GM19025 (cell line): Measurements from ENCODE around the gene TENM4.

Experiments used
- ATAC-seq: cut with Tn5 transposase; IDR thresholded peaks from one replicate; pipeline ENCODE4 v1.9.1; 2021; ENCODE audit warnings: mild to moderate bottlenecking, low read depth, moderate library complexity; ENCODE audit not compliant: unreplicated experiment

Gene TENM4

GRCh38 chr11:79312617-79313529 lies 128.0 kb downstream of the TENM4 start:
- no peak for ATAC-seq

DNA sequence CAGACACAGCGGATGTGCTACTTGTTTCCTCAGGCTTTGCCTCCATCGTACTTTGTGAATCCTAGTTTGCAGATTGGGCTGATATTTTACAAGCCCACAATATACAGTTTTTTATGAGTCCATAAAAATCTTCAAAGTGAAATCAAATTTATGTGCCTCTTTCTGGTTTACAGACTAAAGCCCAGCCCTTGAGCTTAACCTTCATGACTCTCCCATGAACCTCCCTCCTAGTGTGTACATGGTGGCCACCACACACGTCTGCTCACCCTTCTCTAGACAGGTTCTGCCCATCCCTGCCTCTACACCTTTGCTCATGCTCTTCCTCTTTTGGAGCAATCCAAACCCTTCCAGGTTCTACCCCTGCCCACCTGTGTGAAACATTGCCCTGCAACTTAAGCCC lies 129.4 kb downstream of the TENM4 start:
- ATAC-seq = no peak

DNA sequence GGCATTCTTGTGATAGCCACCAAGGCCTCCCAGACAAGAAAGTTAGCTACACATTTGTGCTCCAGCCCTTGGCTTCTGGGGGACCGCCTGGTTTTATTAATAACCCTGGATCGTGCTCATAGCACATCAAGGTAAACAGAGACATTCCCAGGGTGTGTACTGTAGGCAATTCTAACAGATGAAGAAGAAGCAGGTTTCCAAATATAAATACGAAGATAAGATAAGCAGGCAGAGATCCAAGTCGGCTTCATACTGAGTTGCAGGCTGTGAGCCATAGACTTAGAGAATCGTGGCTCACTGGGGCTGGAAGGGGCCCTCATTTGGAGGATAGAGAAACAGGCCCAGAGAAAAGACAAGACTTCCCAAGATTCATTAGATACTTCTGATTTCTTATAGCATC lies 131.4 kb downstream of the TENM4 start:
- ATAC-seq = no peak

GRCh38 chr11:79308429-79308828 lies 132.4 kb downstream of the TENM4 start:
- no peak for ATAC-seq

DNA sequence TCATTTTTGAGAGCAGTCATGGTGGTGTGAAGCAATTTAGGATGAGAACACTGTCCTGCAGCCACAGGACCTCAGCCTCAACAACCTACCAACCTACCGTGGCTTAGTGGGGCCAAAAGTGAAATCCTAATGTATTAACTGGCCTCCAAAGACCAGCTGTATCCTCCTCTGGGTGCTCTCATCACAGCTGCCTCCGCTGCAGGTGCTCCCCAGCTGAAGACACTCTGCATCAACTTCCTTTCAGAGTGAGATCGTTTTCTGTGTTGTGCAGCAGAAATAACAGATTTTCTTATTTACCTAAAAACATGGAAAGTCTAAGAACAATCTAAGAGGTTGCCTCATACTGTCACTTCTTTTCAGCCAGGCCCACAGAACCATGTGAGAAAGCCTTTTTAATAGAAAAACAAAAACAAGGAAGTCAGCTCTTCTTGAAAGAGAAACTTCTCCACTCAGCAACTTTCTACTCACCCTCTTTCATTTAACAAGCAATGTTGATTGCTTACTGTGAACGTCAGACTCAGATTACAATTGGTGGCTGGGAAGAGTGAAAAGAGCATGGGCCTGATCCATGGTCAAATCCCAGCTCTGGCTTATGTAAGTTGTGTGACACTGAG lies 136.1 kb downstream of the TENM4 start:
- ATAC-seq = no peak

DNA sequence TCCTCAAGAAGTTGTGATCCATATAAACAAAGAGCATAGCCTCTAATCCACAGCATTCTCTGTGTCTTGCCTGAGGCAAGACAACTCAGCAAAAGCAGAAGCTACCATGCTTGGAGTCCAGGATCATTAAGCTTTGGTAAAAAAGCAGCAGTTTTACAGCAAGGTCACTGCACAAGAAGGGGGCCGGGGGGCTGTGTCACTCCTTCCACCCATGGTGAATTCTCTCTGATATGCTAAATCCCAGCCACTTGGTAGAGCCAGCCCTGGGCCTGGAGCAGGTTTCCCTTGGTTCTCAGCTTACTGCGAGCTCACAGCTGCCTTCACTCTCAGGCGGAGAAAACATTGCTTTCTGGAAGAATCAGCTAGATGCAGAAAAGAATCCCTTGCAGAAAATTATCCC lies 144.7 kb downstream of the TENM4 start:
- ATAC-seq = no peak

GRCh38 chr11:79294845-79295731 lies 145.7 kb downstream of the TENM4 start:
- no peak for ATAC-seq

DNA sequence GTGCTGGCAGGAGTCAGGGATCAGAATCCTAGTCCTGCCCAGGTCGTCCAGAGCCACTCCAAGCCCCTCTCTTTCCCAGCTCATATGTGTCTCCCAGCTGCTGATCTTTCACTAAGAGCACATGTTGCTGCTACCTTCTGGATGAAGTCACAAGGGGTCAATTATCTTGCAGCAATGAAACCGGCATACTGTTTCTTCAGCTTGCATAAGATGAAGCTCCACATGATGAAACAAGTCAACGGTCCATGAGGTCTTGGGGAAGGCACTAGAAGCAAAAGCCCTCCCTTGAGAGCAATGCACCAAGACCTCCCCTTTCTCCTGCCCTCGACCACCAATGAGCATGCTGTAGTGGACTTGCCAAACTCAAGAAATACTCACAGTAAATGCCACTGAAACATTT lies 148.9 kb downstream of the TENM4 start:
- ATAC-seq = no peak

- no peak for ATAC-seq
Measured at GRCh38 chr11:79290761-79291160, 150.1 kb downstream of the TENM4 start.

DNA sequence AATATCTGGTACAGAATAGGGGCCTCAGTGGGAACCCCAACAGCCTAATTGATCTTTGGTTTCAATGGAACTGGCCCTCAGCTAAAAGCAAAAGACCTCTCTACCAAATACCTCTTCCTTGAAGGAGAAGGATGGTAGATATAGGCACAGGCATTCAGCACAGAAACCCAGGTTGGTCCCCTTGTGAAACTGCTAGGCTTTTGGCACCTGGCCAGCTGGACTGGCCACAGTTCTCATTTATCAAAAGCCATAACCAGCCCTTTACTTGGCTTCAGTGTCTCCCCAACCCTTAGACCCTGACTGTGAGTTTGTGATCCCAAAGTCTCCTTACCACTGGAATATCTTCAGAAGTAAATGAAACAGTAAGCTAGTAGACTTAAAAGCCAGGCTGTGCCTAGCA lies 152.9 kb downstream of the TENM4 start:
- ATAC-seq = no peak

DNA sequence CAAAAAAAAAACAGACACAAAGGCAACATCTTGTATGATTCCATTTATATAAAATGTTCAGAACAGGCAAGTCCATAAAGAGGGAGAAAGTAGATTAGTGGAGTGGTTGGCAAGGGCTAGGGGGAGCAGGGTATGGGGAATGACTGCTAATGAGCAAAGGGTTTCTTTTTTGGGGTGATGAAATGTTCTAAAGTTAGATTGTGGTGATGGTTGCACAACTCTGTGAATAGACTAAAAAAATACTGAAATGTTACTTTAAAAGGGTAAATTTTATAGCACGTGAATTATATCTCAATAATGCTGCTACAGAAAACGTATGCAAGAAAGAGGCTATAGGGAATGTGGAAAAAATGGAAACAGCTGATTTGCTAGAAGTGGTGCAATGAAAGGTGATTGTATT lies 155.1 kb downstream of the TENM4 start:
- no peak for ATAC-seq

DNA sequence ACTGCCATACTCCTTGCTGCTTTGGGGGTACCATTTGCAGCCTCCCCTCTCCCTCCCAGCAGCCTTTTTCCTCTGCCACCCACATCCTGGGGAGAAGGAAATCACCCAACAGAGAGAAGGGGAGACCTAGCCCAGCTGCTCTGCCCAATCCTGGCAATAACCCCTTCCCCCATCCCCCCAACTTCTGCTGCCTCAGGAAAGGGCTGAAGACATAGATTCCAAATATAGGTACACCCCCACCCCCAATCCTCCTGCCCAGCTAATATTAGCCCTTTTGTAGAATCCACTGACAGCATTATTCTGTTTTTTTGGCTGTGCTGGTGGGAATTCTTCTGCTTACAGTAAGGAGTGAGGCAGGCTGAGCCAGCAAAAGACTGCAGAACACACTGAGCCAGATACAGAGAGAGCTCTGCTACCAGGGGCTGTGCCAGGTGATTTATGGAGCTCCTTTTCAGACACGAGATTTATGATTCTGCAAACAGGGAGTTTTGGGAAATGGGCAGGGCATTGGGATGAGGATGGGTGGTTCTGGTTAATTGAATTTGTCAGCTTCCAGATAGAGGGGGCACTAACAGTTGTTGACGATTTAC lies 164.0 kb downstream of the TENM4 start:
- no peak for ATAC-seq

GRCh38 chr11:79274636-79275331 lies 166.0 kb downstream of the TENM4 start:
- no peak for ATAC-seq

DNA sequence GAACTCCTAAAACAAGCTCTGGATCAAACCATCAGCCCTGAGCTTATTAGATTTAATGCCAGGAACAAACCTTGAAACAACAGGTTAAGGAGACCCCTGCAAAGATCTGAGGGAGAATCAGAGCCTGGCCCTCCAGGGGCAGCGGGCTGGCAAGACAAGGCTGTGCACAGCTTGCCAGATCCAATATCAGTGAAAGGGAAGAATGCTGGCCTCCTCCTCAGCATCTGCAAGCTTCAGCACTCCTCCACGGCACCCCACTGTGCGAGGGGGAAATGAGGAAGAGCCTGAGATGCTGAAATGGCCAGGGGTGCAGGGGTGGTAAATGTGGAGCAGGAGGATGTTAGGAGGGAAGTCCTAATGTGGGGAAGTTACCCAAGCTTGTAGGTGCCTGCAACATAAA lies 167.0 kb downstream of the TENM4 start:
- no peak for ATAC-seq

DNA sequence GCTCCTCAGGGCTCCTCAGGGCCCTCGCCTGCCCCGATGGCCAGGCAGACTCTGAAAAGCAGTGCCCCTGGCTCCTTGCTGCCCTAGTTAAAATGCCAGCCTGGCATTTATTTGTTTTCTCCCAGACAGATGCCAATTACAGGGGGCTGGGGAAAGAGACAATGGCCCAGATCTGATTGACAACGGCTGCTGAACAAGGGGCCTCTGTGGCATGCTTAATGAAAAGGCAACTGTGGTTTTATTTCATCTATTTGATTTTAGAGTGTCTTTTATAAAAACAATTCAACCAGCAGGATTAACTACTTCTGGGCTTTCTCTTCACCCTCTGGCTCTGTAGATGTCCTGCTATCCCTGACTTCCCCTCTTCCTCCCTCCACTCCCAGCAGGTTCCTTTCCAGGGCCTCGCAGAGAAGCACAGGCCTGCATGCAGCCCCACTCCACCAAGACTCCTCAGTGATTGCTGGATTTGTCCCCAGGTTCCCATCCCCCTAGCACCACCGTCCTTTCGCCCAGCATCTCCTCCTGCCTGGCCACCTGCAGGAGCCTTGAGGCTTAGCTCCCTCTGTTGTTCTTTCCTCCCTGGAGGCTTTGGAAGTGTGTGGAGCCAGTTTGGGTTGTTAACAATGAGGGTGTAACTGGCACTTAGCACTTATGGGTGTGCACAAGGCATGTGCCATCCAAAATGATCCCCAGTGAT lies 171.1 kb downstream of the TENM4 start:
- ATAC-seq = no peak

DNA sequence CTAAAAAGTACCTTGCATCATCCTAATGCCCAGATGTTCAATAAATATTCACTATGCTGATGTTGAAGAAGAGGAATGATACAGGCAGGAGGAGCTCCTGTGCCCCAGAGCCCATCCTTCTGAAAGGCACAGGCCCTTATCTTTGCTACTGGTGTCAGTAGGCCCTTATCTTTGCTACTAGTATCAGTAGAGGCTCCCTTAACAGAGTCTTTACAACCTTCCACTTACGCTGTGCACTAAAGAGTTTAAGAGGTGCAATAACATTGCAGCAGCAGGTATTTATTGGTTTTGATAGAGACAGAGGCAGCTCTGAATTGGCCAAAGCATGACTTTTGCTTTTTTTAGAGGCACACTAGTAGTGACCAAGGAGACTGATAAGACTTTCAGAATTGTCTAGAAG lies 174.4 kb downstream of the TENM4 start:
- ATAC-seq = no peak

- ATAC-seq = no peak
Measured at GRCh38 chr11:79265756-79266322, 175.0 kb downstream of the TENM4 start.

GRCh38 chr11:79264284-79264683 lies 176.5 kb downstream of the TENM4 start:
- no peak for ATAC-seq

DNA sequence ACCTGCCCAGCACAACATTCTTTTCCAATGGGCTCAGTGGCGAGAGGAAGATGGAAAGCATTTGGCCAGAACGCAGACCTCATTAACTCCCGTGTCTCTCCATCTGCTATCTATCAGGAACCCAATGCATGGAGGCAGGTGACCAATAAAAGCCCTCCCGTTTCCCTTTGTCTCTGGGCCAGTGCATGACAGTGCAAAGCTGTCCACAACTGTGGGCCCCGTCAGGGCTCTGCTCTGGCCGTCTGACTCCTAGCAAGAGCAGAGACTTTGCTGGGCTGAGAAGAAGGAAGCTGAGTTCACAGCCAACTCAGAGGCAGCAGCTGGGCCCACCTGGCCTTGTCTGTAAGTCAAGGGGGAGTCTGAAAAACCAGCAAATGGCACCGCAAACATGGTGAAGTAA lies 177.8 kb downstream of the TENM4 start:
- no peak for ATAC-seq
